WERI-Rb-1 (cell line): ENCODE data around the gene EHBP1.

Experiments
- DNase-seq: peaks from one replicate; pipeline ENCODE4 v3.0.0-alpha.2; 2020
- H3K27ac ChIP-seq: fragments of 250-450 bp; sonication (Bioruptor Pico); 2 replicates; pipeline ENCODE4 v1.5.1; 2020; ENCODE audit warnings: mild to moderate bottlenecking, moderate library complexity
- H3K27me3 ChIP-seq: fragments of 250-450 bp; sonication (Bioruptor Pico); 2 replicates; pipeline ENCODE4 v1.5.1; 2021; ENCODE audit warnings: mild to moderate bottlenecking, low read depth, moderate library complexity; ENCODE audit not compliant: insufficient read depth, severe bottlenecking
- H3K36me3 ChIP-seq: fragments of 250-450 bp; sonication (Bioruptor Pico); 2 replicates; pipeline ENCODE4 v1.5.1; 2020; ENCODE audit warnings: mild to moderate bottlenecking, moderate library complexity
- H3K4me3 ChIP-seq: 2 replicates; pipeline ENCODE4 v1.5.1; 2011; ENCODE audit warnings: low read depth, mild to moderate bottlenecking, control low read depth, low read length
- H3K9me3 ChIP-seq: fragments of 250-450 bp; sonication (Bioruptor Pico); 2 replicates; pipeline ENCODE4 v1.5.1; 2021; ENCODE audit warnings: mild to moderate bottlenecking, moderate library complexity; ENCODE audit not compliant: severe bottlenecking
- TF ChIP-seq, protein P1 (sequence below): IDR thresholded peaks from 2 replicates; pipeline ENCODE4 v1.5.1; 2011; ENCODE audit warnings: low read depth, mild to moderate bottlenecking, control low read depth, inconsistent platforms, low read length

The EHBP1 gene

DNA sequence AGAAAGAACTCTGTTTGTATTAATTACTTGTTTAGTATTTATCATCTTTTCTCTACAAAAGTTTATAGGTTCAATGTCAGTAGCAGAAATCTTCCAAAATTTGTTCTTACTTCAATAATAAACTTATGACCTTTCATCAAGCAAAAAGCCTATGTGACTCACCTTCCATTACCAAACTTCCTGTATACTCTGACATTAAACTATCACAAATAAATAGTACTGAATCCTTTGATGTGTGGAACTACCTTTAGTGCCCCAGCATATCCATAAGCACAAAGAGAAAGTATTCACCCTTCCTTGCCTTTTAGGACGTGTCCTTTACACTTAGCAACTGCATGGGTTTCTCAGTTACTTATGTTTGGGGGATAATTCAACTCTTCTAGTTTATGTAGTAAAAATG, 166.0 kb downstream of the EHBP1 start:
- Histone ChIP-seq H3K27ac (no peak overlapping the region), H3K9me3 (no peaks in the 10 kb centered on the region), H3K27me3 (no peaks in the 10 kb centered on the region), H3K36me3 (peaks cover 15% of the 10 kb centered on the region), H3K4me3 (no peak overlapping the region)
- TF ChIP-seq, protein P1, sequence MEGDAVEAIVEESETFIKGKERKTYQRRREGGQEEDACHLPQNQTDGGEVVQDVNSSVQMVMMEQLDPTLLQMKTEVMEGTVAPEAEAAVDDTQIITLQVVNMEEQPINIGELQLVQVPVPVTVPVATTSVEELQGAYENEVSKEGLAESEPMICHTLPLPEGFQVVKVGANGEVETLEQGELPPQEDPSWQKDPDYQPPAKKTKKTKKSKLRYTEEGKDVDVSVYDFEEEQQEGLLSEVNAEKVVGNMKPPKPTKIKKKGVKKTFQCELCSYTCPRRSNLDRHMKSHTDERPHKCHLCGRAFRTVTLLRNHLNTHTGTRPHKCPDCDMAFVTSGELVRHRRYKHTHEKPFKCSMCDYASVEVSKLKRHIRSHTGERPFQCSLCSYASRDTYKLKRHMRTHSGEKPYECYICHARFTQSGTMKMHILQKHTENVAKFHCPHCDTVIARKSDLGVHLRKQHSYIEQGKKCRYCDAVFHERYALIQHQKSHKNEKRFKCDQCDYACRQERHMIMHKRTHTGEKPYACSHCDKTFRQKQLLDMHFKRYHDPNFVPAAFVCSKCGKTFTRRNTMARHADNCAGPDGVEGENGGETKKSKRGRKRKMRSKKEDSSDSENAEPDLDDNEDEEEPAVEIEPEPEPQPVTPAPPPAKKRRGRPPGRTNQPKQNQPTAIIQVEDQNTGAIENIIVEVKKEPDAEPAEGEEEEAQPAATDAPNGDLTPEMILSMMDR = no peak
- DNase-seq = no peak

DNA sequence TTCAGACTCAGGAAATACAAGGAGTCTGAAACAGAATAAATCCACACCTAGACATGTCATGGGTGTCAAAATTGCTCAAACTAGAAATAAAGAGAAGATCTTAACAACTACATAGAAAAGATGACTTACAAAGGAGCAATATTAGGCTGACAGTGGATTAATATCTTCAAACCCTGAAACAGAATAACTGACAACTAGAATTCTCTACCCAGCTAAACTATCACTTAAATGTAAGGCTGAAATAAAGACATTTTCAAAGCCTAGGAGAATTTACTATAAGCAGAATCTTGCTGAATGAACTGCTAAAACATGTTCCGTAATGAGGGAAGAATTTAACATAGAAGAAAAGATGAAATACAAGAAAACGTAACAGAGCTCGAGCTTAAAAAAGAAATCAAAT, 168.1 kb downstream of the EHBP1 start:
- TF ChIP-seq, protein P1 = no peak
- Histone ChIP-seq H3K9me3 (no peaks in the 10 kb centered on the region), H3K27ac (no peak overlapping the region), H3K27me3 (no peaks in the 10 kb centered on the region), H3K4me3 (no peak overlapping the region), H3K36me3 (peaks cover 15% of the 10 kb centered on the region)
- DNase-seq = no peak

DNA sequence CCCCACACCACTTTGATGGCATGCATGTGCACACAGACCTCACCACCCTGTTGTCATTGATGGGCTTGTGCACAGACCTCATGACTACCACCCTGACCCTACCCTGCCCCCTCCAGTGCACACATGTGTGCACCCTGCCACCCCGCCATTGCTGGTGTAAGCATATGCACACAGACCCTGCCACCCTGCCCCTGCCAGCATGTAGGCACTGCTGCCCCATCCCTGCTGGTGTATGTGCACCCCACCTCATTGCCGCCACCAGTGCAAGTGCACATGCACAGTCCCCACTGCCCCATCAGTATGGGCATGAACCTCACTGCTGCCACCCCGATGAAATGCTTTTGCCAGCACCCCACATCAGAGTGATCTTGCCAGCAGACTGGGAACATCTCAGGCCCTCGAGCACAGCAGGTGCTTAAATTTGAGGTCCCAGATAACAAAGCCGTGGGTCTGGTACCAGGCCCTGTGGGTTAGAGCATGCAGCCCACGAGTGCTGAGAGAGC, 169.4 kb downstream of the EHBP1 start:
- TF ChIP-seq, protein P1 = no peak
- H3K36me3 ChIP-seq = peaks cover 18% of the 10 kb centered on the region
- no peak for DNase-seq

DNA sequence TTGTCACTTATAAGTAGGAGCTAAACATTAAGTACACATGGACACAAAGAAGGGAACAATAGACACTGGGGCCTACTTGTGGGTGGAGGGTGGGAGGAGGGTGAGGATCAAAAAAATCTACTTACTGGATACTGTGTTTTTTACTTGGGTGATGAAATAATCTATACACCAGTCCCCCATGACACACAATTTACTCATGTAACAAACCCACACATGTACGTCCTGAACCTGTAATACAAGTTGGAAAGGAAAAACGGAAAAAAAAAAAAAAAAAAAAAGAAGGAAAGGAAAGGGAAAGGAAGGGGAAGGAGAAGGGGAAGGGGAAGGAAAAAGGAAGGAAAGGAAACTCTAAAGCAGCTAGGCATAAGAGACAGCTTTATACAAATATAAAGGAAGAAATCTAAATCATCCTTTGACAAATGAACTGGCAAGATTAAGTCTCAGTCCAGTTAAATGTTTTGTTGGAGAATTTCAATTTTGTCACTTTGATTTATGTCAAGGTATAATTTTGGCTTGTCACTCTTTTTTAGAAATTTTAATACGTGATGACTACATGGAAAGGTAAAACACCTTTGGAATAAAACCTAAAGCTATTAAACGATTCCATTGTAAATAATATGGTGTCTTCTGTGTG, 175.8 kb downstream of the EHBP1 start:
- Histone ChIP-seq H3K27me3 (no peaks in the 10 kb centered on the region), H3K4me3 (no peak overlapping the region), H3K36me3 (peaks cover 10% of the 10 kb centered on the region), H3K27ac (no peak overlapping the region), H3K9me3 (no peaks in the 10 kb centered on the region)
- TF ChIP-seq, protein P1 = no peak
- DNase-seq = no peak

More for the DNA sequence above, 169.4 kb downstream of the EHBP1 start:
- Histone ChIP-seq H3K4me3 (no peak overlapping the region), H3K27me3 (no peaks in the 10 kb centered on the region), H3K27ac (no peak overlapping the region), H3K9me3 (no peaks in the 10 kb centered on the region)

DNA sequence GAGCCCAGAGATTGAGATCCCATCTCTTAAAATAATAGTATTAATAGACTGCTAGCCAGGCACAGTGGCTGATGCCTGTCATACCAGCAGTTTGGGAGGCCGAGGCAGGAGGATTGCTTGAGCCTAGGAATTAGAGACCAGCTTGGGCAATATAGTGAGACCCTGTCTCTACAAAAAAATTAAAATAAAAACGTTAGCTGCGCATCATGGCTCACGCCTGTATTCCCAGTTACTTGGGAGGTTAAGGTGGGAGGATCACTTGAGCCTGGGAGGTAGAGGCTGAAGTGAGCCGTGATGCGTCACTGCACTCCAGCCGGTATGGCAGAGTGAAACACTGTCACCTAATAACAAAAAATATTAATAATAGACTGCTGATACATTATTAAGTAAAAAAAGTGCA, 178.1 kb downstream of the EHBP1 start:
- TF ChIP-seq, protein P1 = no peak
- peaks cover 10% of the 10 kb centered on the region for H3K36me3 ChIP-seq
- no peak for DNase-seq
- H3K27me3 ChIP-seq = no peaks in the 10 kb centered on the region
- H3K9me3 ChIP-seq = no peaks in the 10 kb centered on the region
- H3K4me3 ChIP-seq = no peak overlapping the region
- no peak overlapping the region for H3K27ac ChIP-seq

DNA sequence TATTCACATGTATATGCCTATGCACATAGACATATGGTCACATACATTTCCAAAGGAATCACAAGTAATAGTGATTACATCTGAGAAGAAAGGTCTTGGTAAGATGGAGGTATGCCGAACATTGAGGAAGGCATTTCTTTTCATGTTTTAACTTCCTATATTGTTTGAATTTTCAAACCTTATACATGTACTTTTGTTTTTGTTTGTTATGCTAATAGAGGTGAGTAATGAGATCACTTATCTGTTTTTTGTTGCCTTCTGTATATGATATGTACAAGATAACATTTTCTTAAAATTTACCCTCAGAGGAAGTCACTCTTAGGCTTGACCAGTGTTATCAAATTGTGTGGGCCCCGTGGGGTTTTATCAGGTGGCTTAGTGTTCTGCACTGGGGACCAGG, 178.6 kb downstream of the EHBP1 start:
- H3K27ac ChIP-seq = no peak overlapping the region
- no peaks in the 10 kb centered on the region for H3K27me3 ChIP-seq
- no peak for DNase-seq
- peaks cover 8% of the 10 kb centered on the region for H3K36me3 ChIP-seq
- no peaks in the 10 kb centered on the region for H3K9me3 ChIP-seq
- TF ChIP-seq, protein P1 = no peak
- no peak overlapping the region for H3K4me3 ChIP-seq
